Epidermal melanocyte (primary cell): ENCODE results near the gene CAMTA1.
"Not testable (repeated sequence)": the region's sequence is repeated elsewhere in the genome, so short reads cannot be mapped to it uniquely, and the experiment has no call there.

ENCODE experiments used
- DNase-seq: peaks from one replicate; pipeline ENCODE4 v3.0.0; 2011; ENCODE audit warnings: low spot score; ENCODE audit not compliant: insufficient read length

The CAMTA1 gene

GRCh38 chr1:7402548-7402850, 617.2 kb downstream of the CAMTA1 start:
- no peak for DNase-seq

- no peak for DNase-seq
These were observed 618.2 kb downstream of the CAMTA1 start for GRCh38 chr1:7403265-7404045.

- no peak for DNase-seq
These were observed 618.9 kb downstream of the CAMTA1 start for GRCh38 chr1:7404046-7404742.

- no peak for DNase-seq
These were observed 620.7 kb downstream of the CAMTA1 start for GRCh38 chr1:7405844-7406500.

- no peak for DNase-seq
These were observed 621.6 kb downstream of the CAMTA1 start for GRCh38 chr1:7406641-7407543.

GRCh38 chr1:7407544-7407895, 622.3 kb downstream of the CAMTA1 start:
- DNase-seq = no peak

- no peak for DNase-seq
These were observed 622.9 kb downstream of the CAMTA1 start for GRCh38 chr1:7407980-7408770.

GRCh38 chr1:7408771-7409150, 623.5 kb downstream of the CAMTA1 start:
- no peak for DNase-seq

- DNase-seq = no peak
These were observed 624.0 kb downstream of the CAMTA1 start for GRCh38 chr1:7409278-7409677.

GRCh38 chr1:7410156-7410555, 624.9 kb downstream of the CAMTA1 start:
- DNase-seq = no peak

- not testable (repeated sequence) for DNase-seq
These were observed 632.4 kb downstream of the CAMTA1 start for GRCh38 chr1:7417618-7418017.

GRCh38 chr1:7418442-7419080, 633.3 kb downstream of the CAMTA1 start:
- DNase-seq = no peak

GRCh38 chr1:7420098-7420445, 634.8 kb downstream of the CAMTA1 start:
- DNase-seq = no peak

- DNase-seq = no peak
These were observed 635.3 kb downstream of the CAMTA1 start for GRCh38 chr1:7420470-7421100.

GRCh38 chr1:7421471-7422075, 636.3 kb downstream of the CAMTA1 start:
- no peak for DNase-seq

- DNase-seq = no peak
These were observed 636.8 kb downstream of the CAMTA1 start for GRCh38 chr1:7422081-7422480.

GRCh38 chr1:7422561-7422960, 637.3 kb downstream of the CAMTA1 start:
- no peak for DNase-seq

- DNase-seq = no peak
These were observed 637.7 kb downstream of the CAMTA1 start for GRCh38 chr1:7422966-7423365.

- DNase-seq = no peak
These were observed 639.2 kb downstream of the CAMTA1 start for GRCh38 chr1:7424352-7424890.
